Bone marrow (tissue), 2 donors: ENCODE results near the gene PUSL1.
"Not testable (repeated sequence)": the region's sequence is repeated elsewhere in the genome, so short reads cannot be mapped to it uniquely, and the experiment has no call there.

Source experiments
- DNase-seq, 2 donors: peaks; one replicate each; lab custom pipeline; 2025; lab: John Stamatoyannopoulos, UW

Gene PUSL1

DNA sequence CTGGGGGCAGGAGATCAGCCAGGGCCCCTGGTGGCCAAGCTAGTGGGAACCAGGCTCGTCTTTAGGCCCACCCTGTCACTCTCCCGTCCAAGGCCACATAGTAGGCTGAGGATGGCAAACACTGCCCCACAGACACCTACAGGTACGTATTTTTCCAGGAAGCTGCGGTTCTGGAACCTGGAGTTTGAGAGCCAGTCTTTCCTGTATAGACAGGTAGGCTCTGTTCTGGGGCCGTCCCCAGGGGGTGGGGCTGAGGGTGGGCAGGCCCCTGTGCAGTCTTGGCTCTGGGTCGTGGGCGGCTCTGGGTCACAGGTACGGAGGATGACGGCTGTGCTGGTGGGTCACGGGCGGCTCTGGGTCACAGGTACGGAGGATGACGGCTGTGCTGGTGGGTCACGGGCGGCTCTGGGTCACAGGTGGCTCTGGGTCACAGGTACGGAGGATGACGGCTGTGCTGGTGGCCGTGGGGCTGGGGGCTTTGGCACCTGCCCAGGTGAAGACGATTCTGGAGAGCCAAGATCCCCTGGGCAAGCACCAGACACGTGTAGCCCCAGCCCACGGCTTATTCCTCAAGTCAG is 2.2 kb downstream of the PUSL1 start:
- no peak for DNase-seq

DNA sequence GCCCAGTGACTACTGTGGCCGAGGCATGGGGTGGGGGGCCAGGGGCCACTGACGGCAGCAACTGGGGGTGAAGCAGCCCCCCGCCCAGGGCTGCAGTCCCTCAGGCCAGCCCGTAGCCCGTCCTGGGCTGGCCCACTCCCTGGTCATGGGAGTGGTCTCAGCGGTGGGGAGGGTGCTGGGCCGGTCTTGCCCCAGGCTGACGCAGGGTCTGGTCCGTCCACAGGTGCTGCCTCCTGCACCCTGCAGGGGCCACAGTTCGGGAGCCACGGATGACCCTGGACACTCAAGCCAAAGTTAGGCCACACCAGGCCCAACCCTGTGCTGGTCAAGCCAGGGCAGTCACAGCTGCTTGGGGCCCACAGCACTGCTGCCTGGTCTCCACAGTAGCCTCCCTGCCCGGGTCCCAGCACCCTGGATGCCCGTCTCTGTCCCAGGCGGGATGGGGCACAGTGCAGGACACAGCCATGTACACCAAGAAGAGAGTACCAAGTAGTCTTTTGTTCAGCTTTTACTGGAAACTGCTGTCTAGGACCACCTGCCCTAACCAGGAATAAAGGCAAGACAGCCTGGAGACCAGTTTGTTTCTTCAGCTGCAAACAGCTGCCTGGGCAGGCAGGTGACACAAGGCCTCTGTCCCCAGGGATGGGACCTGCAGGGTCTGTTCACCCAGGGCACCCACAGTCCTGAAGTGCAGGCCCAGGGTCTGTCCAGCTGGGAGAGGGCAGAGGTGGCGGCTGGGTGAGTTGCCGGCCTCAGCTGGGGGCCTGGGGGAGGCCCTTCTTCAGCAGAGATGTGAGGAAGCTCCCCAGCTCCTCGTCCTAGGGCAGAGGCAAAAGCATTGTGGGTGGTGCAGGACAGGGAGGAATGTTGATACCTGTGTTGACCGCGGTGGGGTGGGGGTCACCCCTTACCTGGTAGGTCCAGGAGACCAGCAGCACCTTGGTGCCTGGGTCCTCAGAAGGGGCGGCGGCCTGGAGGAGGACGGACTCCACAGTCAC is 3.0 kb downstream of the PUSL1 start:
- no peak for DNase-seq

DNA sequence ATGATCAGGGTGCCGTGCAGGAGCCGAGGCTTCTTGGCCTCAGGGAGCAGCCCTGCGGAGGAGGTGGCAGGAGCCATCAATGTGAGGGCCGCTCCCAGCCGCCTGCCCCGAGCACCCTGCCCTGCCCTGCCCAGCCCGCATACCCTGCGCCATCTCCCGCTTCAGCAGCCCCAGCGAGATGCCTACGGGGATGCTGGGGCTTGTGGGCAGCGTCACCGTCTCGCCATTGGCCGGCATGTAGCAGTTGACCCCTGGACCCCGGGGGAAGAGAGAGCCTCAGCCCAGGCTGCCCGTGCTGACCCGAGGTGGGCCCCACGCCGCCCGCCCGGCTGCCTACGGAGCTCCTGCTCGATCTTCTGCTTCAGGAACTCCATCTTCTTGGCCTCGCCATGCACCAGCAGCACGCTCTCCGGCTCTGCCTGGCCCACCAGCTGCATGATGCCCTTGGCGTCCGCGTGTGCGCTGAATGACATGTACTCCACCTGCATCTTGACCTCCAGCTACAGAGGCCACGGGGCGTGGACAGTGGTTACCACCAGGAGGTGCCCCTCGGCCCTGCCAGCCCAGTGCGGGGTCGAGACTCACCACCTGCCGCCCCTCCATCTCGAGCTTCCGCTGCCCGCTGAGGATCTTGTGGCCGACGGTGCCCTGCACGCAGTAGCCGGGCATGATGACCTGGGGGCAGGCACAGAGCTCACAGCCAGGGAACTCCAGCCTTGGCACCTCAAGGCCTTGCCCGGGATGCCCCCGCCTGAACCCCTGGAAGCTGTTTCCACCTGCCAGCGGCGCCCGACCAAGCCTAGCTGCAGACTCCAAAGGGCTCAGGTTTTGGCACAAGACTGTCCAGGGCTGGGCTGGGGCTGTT is 4.3 kb downstream of the PUSL1 start:
- DNase-seq = no peak

DNA sequence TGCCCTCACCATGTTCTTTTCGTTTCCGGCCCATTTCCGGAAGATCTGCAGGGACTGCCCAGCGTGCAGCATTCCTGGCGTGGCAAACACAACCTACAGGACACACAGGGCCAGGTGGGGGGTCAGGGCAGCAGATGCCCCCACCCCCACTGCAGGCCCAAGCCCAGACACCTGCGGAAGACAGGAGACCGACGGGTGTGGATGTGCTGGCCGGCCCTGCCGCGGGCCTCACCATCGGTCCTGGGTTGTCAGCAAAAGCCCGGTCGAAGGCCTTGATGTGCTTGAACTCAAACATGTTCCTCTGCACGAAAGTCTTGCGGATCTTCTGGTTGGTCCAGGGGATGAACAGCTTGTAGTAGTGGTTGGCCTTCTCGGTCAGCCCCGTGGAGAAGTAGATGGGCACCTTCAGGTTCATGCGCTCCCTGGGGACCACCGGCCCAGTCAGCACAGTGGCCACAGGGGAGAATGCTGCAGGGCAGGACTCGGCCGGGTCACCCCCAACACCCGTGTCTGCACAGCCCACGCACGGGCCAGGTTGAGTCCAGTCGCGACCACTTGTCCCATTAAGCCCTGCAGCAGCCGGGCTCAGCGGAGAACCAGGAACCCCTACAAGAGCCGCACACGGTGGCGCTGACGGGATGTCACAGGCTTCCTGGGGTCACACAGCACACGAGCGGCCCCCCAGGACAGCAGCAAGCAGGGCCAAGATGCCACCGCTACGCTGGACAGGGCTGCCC is 5.3 kb downstream of the PUSL1 start:
- DNase-seq = no peak

DNA sequence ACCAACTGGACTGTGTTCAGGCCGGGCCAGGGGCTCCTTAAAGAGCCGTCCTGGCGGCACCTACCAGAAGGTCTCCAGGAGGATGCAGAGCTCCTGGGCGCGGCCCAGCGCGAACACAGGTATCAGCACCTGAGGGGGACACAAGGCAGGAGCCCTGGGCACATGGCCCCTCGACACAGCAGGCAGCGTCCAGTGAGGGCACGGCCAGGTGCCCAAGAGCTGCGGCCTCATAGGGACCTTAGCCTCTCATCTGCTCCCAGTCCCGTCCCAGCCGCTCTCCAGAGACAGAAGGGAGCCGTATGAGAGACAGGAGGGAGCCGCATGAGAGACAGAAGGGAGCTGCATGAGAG is 5.8 kb downstream of the PUSL1 start:
- no peak for DNase-seq

DNA sequence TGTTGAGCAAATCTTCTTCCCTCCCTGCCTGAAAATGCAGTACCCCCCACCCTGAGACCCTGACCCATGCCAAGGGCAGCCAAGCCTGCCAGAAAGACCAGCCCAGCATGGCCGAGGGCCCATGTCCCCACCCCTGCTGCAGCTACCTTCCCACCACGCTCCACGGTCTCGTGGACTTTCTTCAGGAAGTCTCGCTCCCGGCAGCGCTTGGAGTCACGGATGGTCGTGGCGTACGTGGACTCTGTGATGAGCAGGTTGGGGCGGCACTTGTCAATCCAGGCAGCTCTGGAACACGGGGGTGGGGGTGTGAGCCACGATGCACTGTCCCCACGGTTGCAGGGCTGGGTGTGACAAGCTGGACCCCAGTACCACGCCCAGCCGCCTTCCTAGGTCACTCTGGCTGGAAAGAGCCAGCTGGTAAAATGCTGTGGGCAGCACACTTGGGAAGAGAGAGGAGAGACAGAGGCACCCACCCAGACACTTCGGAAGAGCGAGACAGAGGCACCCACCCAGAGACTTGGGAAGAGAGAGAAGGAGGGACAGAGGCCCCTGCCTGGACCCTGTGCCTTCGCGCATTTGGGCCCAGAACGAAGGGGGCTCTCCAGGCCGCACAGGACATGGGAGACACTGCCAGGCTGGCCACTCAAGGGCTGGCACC is 6.4 kb downstream of the PUSL1 start:
- no peak for DNase-seq

DNA sequence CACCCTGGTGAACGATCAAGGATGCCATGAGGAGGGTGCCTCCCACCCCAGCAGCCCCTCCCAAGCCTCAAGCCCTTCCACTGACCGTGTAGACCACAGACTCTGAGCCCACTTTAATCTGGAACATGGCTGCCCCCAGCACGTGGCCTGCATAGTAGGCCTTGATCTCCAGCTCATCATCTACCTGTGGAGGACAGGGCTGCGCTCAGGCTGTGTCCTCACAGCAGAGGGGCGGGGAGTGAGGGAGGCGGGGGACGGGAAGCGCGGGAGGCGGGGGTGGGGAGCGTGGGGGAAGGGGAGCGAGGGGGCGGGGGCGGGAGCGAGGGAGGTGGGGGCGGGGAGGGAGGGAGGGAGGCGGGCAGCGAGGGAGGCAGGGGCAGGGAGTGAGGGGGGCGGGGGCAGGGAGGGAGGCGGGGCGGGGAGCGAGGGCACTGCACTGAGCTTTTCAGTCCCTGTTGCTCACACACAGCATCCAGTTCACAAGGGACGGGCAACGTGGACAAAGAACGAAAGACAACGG is 7.1 kb downstream of the PUSL1 start:
- DNase-seq = no peak

DNA sequence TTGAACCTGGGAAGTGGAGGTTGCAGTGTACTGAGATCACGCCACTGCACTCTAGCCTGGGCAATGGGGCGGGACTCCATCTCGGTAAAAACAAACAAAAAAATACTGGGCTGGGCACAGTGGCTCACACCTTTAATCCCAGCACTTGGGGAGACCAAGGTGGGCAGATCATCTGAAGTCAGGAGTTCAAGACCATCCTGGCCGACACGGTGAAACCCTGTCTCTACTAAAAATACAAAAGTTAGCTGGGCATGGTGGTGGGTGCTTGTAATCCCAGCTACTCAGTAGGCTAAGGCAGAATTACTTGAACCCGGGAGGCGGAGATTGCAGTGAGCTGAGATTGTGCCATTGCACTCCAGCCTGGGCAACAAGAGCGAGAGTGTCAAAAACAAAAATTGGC is 7.8 kb downstream of the PUSL1 start:
- DNase-seq = not testable (repeated sequence)

DNA sequence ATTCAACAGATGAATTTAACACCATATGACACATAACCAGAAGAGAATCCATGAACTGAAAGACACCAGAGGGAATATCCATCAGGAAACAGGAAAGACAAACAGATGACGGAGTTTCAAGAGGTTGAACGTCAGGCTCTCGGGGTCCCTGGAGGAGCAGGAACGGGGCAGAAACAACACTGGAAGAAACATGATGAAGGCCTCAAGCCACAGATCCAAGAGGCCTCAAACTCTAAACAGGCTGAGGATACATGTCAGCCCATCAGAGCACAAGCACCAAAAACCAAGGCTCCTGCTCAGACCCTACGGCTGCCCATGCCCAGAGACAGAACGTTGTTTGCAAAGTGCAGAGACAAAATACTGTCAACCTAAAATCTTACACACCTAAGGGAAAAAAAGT is 9.0 kb downstream of the PUSL1 start:
- DNase-seq = no peak

DNA sequence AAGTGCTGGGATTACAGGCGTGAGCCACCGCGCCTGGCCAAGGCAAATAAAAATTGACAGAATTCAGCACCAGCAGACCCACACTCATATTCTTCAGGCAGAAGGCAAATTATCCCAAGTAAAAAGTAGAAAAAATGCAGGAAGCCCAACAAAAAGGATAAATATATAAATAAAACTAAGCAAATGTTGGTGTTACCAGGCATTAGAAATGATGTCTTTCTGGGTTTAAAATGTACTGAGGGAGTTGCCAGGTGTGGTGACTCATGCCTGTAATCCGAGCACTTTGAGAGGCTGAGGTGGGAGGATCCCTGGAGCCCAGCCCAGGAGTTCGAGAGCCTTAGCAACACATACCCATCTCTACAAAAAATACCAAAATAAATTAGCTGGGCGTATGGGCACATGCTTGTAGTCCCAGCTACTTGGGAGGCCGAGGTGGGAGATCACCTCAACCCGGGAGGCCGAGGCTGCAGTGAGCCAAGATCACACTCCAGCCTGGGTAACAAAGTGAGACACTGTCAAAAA is 9.8 kb downstream of the PUSL1 start:
- no peak for DNase-seq

DNA sequence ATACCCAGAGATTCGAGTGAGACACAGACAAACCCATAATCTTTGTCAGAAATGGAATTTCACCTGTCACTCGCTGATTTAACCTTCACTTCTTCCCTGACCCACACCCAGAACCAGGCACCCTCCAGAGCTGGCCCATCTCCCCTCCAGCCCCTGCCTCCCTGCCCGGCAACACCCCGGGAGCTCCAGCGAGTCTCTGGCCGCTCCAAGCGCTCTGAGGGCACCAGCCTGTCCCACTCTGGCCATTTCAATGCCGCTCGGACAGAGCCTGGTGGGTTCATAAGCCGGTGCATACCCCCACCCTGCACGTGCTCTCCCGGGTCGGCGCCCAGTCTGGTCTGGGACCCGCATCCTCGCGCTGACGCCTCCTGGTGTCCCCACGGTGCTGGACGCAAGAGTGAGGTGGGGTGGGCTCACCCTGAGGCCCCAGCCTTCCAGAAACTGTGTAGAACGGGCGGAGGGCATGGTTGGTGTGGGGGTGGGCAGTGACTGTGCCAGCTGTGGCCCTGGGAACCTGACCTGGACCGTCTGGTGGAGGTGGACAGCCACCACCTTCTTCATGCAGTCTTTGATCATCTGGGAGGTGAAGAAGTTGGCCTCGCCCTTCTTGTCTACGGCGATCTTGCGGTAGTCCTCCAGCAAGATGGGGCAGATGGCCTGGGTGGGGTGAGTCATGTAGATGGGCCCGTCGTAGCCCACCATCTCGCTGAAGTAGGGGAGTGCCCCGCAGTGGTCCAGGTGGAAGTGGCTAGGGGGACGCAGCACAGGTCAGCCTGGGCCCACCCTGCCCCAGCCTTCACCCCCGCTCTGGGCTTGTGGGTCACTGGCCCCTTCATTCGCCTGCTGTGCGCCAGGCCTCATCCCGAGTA is 10.6 kb downstream of the PUSL1 start:
- DNase-seq = no peak

DNA sequence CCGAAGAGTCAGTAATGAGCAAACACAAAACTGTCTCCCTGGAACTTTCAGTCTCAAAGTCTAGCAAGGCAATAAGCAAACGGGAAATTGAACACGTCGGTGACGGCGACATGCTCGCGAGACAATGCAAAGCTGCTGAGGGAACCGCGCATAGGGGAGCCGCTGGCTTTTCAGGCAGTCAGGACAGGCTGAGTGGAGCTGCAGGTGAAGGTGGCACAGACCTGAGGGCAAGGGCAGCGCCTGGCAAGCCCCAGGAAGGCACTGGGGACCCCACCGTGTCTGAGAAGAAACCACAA is 11.2 kb downstream of the PUSL1 start:
- DNase-seq = no peak

DNA sequence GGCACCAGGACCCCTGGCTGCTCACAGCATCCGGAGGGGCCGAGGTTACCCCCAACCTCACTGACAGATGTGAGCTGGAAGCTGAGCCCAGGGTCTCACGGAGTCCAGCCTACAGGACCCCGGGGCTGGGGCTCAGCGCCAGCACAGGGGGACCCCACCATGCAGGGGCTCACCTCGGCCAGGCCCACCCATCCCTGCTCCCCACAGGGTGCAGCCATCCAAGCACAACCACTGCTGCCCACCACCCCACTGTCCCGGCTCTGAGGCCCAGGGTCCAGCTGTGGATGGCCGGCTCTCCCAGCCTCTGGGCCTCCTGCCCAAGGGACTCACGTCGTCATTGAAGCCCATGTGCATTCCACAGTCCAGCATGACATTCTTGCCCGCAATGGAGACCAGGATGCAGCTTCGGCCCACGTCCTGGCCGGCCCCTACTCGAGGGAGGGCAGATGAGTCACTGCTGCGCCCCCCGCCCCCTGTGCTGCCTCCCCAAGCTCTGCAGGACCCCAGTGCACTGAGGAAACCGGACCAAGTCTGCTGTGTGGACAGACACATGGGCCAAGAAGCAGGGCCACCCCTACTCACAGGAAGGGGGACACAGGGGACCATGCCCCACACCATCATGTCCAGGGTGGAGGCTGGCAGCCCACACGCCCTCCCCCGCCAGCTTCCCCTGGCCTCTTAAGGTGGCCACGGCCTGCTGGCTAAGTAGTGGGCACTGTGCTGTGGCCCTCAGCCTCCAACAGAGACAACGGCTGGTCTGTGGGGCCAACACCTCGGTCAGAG is 12.5 kb downstream of the PUSL1 start:
- no peak for DNase-seq

DNA sequence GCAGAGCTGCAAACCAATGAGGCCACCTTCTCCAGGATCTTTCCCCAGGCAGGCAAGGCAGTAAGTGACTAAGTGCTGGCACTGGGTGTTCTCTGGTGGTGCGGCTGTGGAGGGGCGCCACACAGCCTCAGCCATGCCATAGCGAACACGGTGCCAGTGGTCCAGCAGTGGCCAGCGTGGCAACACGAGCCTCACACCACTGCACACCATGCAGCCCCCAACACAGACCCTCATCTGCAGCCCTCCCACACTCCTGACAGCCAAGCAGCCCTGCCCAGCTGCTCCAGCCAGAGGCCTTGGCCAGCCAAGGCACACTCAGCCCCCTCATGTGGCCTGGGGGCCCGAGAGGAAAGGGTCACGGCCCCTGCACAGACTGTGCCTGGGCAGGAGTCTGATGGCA is 13.1 kb downstream of the PUSL1 start:
- no peak for DNase-seq

DNA sequence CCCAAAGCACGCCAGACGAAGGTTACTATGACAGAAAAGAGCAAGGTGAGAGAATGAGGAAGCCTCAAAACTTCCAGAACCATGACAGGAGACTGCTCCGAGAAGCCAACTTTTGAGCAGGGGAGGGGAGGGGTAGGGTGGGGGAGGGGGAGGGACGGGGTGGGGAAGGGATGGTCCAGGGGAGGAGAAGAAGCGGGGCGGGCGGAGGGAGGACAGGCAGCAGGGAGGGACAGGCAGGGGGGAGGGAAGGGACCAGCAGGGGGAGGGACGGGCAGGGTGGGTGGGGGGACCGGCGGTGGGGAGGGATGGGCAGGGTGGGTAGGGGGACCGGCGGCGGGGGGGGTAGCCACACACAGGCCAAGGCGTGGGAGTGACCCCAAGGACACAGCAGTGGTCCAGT is 14.0 kb downstream of the PUSL1 start:
- DNase-seq = no peak

DNA sequence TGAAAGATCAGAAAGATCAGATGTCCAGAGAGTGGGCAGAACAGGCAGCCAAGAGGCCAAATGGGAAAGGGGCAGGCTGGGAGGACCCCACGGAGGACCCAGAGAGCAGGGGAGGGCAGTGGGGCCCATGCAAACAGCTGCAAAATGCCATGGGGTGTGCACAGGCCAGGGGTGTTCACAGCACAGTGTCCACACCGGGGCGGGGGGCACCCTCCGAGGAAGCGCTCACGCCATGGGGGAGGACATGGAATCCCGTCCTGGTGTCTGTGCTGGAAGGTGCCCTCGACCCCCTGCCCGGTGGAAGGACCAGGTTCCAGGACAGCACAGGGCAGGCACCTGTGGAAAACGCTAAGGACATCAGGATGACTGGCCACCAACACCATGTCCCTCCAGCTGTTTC is 14.6 kb downstream of the PUSL1 start:
- DNase-seq = no peak

DNA sequence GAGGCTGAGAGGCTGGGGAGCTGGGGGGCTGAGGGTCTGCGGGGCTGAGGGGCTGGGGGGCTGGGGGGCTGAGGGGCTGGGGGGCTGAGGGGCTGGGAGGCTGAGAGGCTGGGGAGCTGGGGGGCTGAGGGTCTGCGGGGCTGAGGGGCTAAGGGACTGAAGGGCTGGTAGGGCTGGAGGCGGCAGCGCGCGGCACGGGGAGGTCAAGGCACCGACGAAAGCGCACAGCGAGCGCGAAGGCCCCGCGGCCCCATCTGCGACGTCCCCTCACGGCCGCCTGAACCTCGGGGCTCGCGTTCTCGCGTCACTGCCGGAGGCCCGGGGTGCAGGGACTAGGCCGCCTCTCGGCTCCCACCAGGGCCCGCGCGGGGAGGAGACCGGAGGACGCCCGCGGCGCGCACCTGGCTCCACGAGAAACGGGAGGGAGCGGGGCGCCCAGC is 15.7 kb downstream of the PUSL1 start:
- DNase-seq = no peak

DNA sequence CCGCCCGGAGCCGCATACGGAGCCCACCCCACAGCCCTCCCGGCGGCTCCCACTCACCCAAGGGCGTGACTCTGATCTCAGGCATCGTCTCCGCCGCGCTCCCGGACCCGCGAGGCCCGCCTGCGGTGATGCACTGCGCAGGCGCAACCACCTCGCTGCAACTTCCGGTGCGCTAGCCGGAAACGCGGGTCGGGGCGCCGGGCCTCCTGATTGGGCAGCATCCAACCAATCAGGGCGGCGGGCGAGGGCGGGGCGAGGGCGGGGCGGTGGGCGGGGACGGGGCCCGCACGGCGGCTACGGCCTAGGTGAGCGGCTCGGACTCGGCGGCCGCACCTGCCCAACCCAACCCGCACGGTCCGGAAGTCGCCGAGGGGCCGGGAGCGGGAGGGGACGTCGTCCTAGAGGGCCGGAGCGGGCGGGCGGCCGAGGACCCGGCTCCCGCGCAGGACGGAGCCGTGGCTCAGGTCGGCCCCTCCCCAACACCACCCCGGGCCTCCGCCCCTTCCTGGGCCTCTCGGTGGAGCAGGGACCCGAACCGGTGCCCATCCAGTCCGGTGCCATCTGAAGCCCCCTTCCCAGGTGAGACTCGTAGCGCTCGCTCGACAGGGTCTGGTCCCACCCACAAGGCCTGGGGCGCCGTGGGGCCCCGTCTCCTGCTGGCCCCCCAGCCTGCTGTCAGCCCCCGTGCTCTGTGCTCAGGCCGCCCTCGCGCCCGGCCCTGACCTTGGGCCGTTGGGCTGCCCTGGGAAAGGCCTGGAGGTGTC is 16.3 kb downstream of the PUSL1 start, which contains the start of the genes CPTP and INTS11:
CPTP (plus strand) TSS at position 279 of the 764 bp plus-strand sequence. CDS start 2,109 bp downstream, outside the sequence.
INTS11 (minus strand) TSS at position 137 of the 764 bp plus-strand sequence; CDS start at position 85, 52 bp downstream.
- peak; percentile 79 to 89 for DNase-seq
